HepG2 (cell line): ENCODE measurements around the gene MAP1B. TPM values are rescaled to one million over a fixed set of nuclear protein-coding genes. Genes with fewer than 3 reads are reported as not detected.

Source experiments
- ATAC-seq: fragments of 200-7000 bp; cut with Tn5 transposase; 3 replicates; pipeline ENCODE4 v1.9.1; 2020; ENCODE audit warnings: mild to moderate bottlenecking, moderate library complexity
- BruUV-seq: library from RNA; stranded (reverse); fragments of 400-500 nt; replicated peaks from 2 replicates; lab custom pipeline; 2021; lab: Mats Ljungman, UMichigan
- CTCF ChIA-PET: fragments of 300-600 bp; formaldehyde crosslinking; extraction: SDS; loops from one replicate; lab custom pipeline; 2021; ENCODE audit warnings: low total read pairs, inconsistent platforms, low intra/inter-chr PET ratio; lab: Yijun Ruan, JAX
- POLR2A ChIA-PET: fragments of 350-600 bp; sonication (Branson Sonifier 250); formaldehyde crosslinking; loops from one replicate; lab custom pipeline; 2020; ENCODE audit warnings: antibody characterized with exemption, inconsistent platforms; lab: Yijun Ruan, JAX
- DNase-seq: peaks from one replicate; pipeline ENCODE4 v3.0.0-alpha.2; 2015; ENCODE audit warnings: low spot score
- FAIRE-seq: peaks from 3 replicates; lab custom pipeline; 2011; peaks lifted over from hg19 to GRCh38; lab: Jason Lieb, UNC
- H2AFZ ChIP-seq: one replicate; pipeline ENCODE4 v1.6.1; 2011; ENCODE audit warnings: low read length, inconsistent platforms
- H3K27ac ChIP-seq: fragments of 300-600 bp; 3 replicates; pipeline ENCODE4 v1.8.0; 2011; ENCODE audit warnings: mixed run types, mild to moderate bottlenecking, mixed read lengths, low read length, inconsistent platforms; ENCODE audit not compliant: insufficient read depth; ENCODE audit errors: extremely low read length
- H3K27me3 ChIP-seq, 2 experiments: fragments of 200-600 bp in 1 of 2; 2 replicates in 1 of 2; 3 replicates in 1 of 2; pipeline versions ENCODE4 v1.6.0 to v1.8.0; 2011; ENCODE audit warnings: low read length in 2 of 2, mild to moderate bottlenecking in 2 of 2, moderate library complexity in 2 of 2, inconsistent platforms in 1 of 2; ENCODE audit not compliant: insufficient read depth in 2 of 2, control insufficient read depth in 1 of 2
- H3K36me3 ChIP-seq, 2 experiments: fragments of 200-600 bp in 1 of 2; replicated peaks in 1 of 2; 2 replicates in 1 of 2; 3 replicates in 1 of 2; pipeline versions ENCODE4 v1.5.1 to v1.8.0; 2011; ENCODE audit warnings: low read length in 2 of 2, inconsistent platforms in 1 of 2; ENCODE audit not compliant: insufficient read depth in 2 of 2, control insufficient read depth in 1 of 2
- H3K4me1 ChIP-seq: 2 replicates; pipeline ENCODE4 v1.5.1; 2012; ENCODE audit warnings: low read length, inconsistent platforms; ENCODE audit not compliant: insufficient read depth
- H3K4me2 ChIP-seq: 2 replicates; pipeline ENCODE4 v1.6.0; 2011; ENCODE audit warnings: low read depth, low read length, inconsistent platforms
- H3K4me3 ChIP-seq, 3 experiments: fragments of 200-600 bp in 1 of 3; sonication (generic), shearing (Covaris generic) in 1 of 3; replicated peaks in 1 of 3; 2 replicates each; pipeline ENCODE4 v1.5.1; 2011 to 2016; ENCODE audit warnings: low read length in 3 of 3, inconsistent platforms in 2 of 3, low read depth in 2 of 3, mild to moderate bottlenecking in 2 of 3, control low read depth in 1 of 3, mixed read lengths in 1 of 3; ENCODE audit not compliant: insufficient read depth in 1 of 3
- H3K79me2 ChIP-seq: one replicate; pipeline ENCODE4 v1.6.1; 2011; ENCODE audit warnings: low read length, inconsistent platforms; ENCODE audit not compliant: insufficient read depth
- H3K9ac ChIP-seq: 2 replicates; pipeline ENCODE4 v1.6.0; 2011; ENCODE audit warnings: mild to moderate bottlenecking, low read depth, low read length, inconsistent platforms; ENCODE audit not compliant: insufficient read depth
- H3K9me3 ChIP-seq: 2 replicates; pipeline ENCODE4 v1.5.1; 2012; ENCODE audit warnings: mild to moderate bottlenecking, low read length
- H4K20me1 ChIP-seq: 2 replicates; pipeline ENCODE4 v1.6.0; 2011; ENCODE audit warnings: inconsistent platforms, mild to moderate bottlenecking, low read length, moderate library complexity; ENCODE audit not compliant: insufficient read depth
- ARID5B ChIP-seq: IDR thresholded peaks from 2 replicates; pipeline ENCODE4 v1.4.0; 2020; ENCODE audit warnings: mild to moderate bottlenecking, missing genetic modification reagents
- CSRNP1 ChIP-seq: sonication (generic); formaldehyde crosslinking; IDR thresholded peaks from 2 replicates; pipeline ENCODE4 v1.8.1; 2023; ENCODE audit warnings: mild to moderate bottlenecking, missing genetic modification reagents
- SNAPC2 ChIP-seq: sonication (generic); formaldehyde crosslinking; IDR thresholded peaks from 2 replicates; pipeline ENCODE4 v1.8.1; 2022; ENCODE audit warnings: mild to moderate bottlenecking, missing genetic modification reagents
- THAP11 ChIP-seq: IDR thresholded peaks from 2 replicates; pipeline ENCODE4 v1.6.1; 2016; ENCODE audit warnings: missing biosample characterization, missing genetic modification reagents
- ZBTB20 ChIP-seq: sonication (generic); formaldehyde crosslinking; IDR thresholded peaks from 2 replicates; pipeline ENCODE4 v1.8.1; 2023; ENCODE audit warnings: missing genetic modification reagents, low read depth, mild to moderate bottlenecking, borderline replicate concordance
- ZBTB21 ChIP-seq: sonication (generic); formaldehyde crosslinking; IDR thresholded peaks from 2 replicates; pipeline ENCODE4 v1.4.0; 2020; ENCODE audit warnings: missing genetic modification reagents
- ZNF251 ChIP-seq: sonication (generic); formaldehyde crosslinking; IDR thresholded peaks from 2 replicates; pipeline ENCODE4 v1.9.0; 2021; ENCODE audit warnings: mild to moderate bottlenecking, missing genetic modification reagents
- ZNF333 ChIP-seq: sonication (generic); formaldehyde crosslinking; IDR thresholded peaks from 2 replicates; pipeline ENCODE4 v1.4.0; 2020; ENCODE audit warnings: mild to moderate bottlenecking, missing genetic modification reagents, borderline replicate concordance
- ZNF546 ChIP-seq: sonication (generic); formaldehyde crosslinking; conservative IDR thresholded peaks from 2 replicates; pipeline ENCODE4 v1.8.1; 2023; ENCODE audit warnings: mild to moderate bottlenecking, missing genetic modification reagents
- ZSCAN31 ChIP-seq: sonication (generic); formaldehyde crosslinking; IDR thresholded peaks from 2 replicates; pipeline ENCODE4 v1.5.0; 2020; ENCODE audit warnings: low read depth, mild to moderate bottlenecking, missing genetic modification reagents
- WGBS: methylation state at CpG from one replicate; pipeline ENCODE4 v1.1.6; 2017; ENCODE audit warnings: low lambda C conversion rate; 5-methylcytosine and 5-hydroxymethylcytosine counted together
- in situ Hi-C: cut with HindIII; loops from 2 replicates; pipeline ENCODE4 v1.10.0; 2017; ENCODE audit warnings: low pct_unique_long_range_greater_than_20kb; ENCODE audit not compliant: extremely low pct_ligation_motif_present
- intact Hi-C: fragments of 100-400 bp; cut with micrococcal nuclease; formaldehyde crosslinking; loops from one replicate; pipeline ENCODE4 v1.10.0; 2022; ENCODE audit not compliant: unreplicated experiment
- polyA plus RNA-seq, 8 experiments: library from polyadenylated mRNA; depleted of rRNA in 3 of 8; stranded (reverse) in 7 of 8; unstranded in 1 of 8; fragments of >200 nt; fragmentation: Illumina TruSeq in 4 of 8; extraction: Trizol in 4 of 8; gene quantifications; 2 replicates each; pipeline versions ENCODE4 v1.2.1 to v1.2.3, GENCODE V29; 2011 to 2016; ENCODE audit warnings: low read depth in 4 of 8, missing spikeins in 1 of 8, mixed read lengths in 1 of 8; ENCODE audit not compliant: insufficient read depth in 1 of 8
- total RNA-seq, 5 experiments: library from RNA; depleted of rRNA; stranded (reverse); fragments of >200 nt; fragmentation: Illumina TruSeq; extraction: Trizol; gene quantifications; 2 replicates each; pipeline ENCODE4 v1.2.3, GENCODE V29; 2016; ENCODE audit warnings: low read depth in 1 of 5
- TF ChIP-seq, protein P1 (sequence below): sonication (generic); formaldehyde crosslinking; IDR thresholded peaks from 2 replicates; pipeline ENCODE4 v1.5.1; 2020; ENCODE audit warnings: missing genetic modification reagents, mild to moderate bottlenecking, borderline replicate concordance
- TF ChIP-seq, protein P2 (sequence below): IDR thresholded peaks from 2 replicates; pipeline ENCODE4 v1.6.1; 2012; ENCODE audit warnings: inconsistent platforms
- TF ChIP-seq, protein P3 (sequence below): sonication (generic); formaldehyde crosslinking; IDR thresholded peaks from 2 replicates; pipeline ENCODE4 v1.4.0; 2020; ENCODE audit warnings: mild to moderate bottlenecking, missing genetic modification reagents

MAP1B gene
- total and polyA plus RNA-seq, 2 of the 13 experiments (the other 11 are each of a cell fraction or from before 2014, with no cell fraction given): 3.3 to 6.2 TPM

GRCh38 chr5:72067682-72068470 lies 39.4 kb upstream of the MAP1B start:
- CTCF ChIA-PET: no interaction called here
- no peaks in the 10 kb centered on the region for H3K4me1 ChIP-seq
- TF ChIP-seq ZNF333 (CRISPR knock-in tag) (no peak), ZBTB20 (CRISPR knock-in tag) (no peak), ZNF251 (CRISPR knock-in tag) (no peak), ZSCAN31 (no peak), ZNF546 (CRISPR knock-in tag) (no peak), THAP11 (CRISPR knock-in tag) (no peak), SNAPC2 (CRISPR knock-in tag) (no peak), CSRNP1 (CRISPR knock-in tag) (no peak), ARID5B (no peak), ZBTB21 (no peak)
- TF ChIP-seq, protein P1, sequence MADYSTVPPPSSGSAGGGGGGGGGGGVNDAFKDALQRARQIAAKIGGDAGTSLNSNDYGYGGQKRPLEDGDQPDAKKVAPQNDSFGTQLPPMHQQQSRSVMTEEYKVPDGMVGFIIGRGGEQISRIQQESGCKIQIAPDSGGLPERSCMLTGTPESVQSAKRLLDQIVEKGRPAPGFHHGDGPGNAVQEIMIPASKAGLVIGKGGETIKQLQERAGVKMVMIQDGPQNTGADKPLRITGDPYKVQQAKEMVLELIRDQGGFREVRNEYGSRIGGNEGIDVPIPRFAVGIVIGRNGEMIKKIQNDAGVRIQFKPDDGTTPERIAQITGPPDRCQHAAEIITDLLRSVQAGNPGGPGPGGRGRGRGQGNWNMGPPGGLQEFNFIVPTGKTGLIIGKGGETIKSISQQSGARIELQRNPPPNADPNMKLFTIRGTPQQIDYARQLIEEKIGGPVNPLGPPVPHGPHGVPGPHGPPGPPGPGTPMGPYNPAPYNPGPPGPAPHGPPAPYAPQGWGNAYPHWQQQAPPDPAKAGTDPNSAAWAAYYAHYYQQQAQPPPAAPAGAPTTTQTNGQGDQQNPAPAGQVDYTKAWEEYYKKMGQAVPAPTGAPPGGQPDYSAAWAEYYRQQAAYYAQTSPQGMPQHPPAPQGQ (CRISPR knock-in tag): no peak
- TF ChIP-seq, protein P2, sequence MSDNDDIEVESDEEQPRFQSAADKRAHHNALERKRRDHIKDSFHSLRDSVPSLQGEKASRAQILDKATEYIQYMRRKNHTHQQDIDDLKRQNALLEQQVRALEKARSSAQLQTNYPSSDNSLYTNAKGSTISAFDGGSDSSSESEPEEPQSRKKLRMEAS: no peak
- TF ChIP-seq, protein P3, sequence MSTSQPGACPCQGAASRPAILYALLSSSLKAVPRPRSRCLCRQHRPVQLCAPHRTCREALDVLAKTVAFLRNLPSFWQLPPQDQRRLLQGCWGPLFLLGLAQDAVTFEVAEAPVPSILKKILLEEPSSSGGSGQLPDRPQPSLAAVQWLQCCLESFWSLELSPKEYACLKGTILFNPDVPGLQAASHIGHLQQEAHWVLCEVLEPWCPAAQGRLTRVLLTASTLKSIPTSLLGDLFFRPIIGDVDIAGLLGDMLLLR: no peak
- TF ChIP-seq, all 625 proteins: peak for 0
- Histone ChIP-seq H2AFZ (no peak overlapping the region), H4K20me1 (no peaks in the 10 kb centered on the region), H3K27me3 (no peaks in the 10 kb centered on the region), H3K4me3 (no peak overlapping the region), H3K9ac (no peak overlapping the region), H3K4me2 (no peak overlapping the region), H3K9me3 (no peaks in the 10 kb centered on the region), H3K36me3 (no peaks in the 10 kb centered on the region), H3K79me2 (no peaks in the 10 kb centered on the region), H3K27ac (no peak overlapping the region)
- in situ Hi-C loops (no loop called here), intact Hi-C loops (loop anchor here (10.0 kb wide), 1 partner anchor 1407 kb away; no protein-coding TSS in a partner anchor)
- no peak for ATAC-seq
- 31% methylated on average over 5 of the region's 5 CpGs for WGBS
- no TSS peak for BruUV-seq
- DNase-seq: no peak
- POLR2A ChIA-PET: no interaction called here
- FAIRE-seq: no peak
